Inferior parietal cortex (tissue), 1 donor: ENCODE results near the gene CCSAP.

Experiments
- DNase-seq: peaks from one replicate; pipeline ENCODE4 v3.0.0-alpha.2; 2016; ENCODE audit errors: extremely low spot score

Gene CCSAP

DNA sequence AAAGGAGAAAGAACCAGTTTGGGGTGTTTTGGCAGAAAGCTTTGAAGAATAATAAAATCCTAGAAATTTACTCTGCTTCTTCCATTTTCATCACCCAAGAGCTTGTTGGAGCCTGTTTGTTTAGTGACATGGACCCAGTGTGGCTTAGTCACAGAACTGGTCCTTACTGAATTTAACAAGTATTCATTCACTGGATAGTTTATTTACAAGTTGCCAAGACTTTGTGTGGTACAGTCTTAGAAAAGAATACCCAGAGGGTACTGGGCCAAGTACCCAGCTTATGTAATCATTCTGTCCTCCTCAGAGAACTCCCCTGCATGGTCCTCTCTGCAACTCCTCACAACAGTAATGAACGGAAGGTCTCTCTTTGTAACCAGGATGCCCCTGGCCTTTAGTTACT lies 55.6 kb downstream of the CCSAP start:
- no peak for DNase-seq

DNA sequence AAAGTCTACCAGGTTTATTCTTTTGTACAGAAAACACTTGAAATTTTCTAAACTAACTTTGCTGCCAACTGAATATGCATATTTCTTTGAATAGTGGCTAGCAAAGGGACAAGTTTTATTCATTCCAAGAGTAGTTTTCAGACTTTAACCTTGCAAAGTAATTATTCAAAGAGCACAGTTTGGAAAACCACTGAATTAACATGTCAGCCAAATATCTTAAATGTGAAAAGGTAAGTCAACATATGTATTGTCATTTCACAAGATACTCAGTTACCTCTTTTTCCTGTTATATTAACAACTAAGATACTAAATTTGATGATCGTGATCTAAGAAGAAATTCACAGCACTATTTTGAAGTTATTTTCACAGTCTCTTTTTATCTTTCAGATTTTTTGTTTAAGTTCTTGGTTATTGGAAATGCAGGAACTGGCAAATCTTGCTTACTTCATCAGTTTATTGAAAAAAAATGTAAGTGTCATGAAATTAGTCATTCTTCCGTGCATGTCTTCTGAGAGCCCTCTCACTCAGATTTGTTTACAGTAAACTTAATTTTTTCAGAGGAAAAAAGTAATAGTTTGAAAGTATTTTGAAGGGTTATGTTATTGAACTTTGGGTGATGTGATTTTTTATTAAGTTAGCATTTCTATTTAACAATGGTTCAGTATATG lies 56.6 kb downstream of the CCSAP start:
- DNase-seq, result no peak

DNA sequence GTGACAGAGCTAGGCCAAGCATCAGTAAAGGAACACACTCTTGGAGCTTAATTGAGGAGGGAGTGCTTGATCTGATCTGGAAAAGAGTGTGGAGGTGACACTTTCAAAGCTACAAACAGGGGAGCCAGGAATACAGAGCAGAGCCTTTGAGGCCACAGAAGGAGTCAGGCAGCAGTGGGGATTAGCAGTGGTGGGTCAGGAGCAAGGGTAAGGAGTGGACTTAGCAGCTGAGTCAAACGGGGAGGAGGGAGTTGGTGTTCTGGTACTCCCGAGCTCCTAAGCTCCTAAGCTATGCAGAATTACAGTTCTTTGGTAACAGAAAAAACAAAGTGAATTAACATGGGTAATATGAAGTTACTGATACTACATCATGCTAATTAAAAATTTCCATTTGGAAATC lies 57.4 kb downstream of the CCSAP start:
- DNase-seq, result no peak

DNA sequence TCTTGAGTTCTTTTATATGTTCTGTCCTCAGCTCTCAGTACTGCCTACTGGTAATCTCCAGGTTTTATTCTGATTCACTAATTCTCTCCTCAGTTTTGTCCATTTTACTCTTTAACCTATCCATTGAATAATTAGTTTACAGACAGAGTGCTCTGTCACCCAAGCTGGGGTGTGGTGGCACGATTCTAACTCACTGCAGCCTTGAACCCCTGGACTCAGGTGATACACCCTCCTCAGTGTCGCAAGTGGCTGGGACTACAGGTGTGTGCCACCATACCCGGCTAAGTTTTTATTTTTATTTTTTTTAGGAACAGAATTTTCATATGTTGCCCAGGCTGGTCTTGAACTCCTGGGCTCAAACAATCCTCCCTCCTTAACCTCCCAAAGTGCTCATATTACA lies 58.0 kb downstream of the CCSAP start:
- no peak for DNase-seq

GRCh38 chr1:229283183-229283611 lies 59.6 kb downstream of the CCSAP start:
- DNase-seq, result no peak

GRCh38 chr1:229282295-229282823 lies 60.5 kb downstream of the CCSAP start:
- DNase-seq, result no peak

DNA sequence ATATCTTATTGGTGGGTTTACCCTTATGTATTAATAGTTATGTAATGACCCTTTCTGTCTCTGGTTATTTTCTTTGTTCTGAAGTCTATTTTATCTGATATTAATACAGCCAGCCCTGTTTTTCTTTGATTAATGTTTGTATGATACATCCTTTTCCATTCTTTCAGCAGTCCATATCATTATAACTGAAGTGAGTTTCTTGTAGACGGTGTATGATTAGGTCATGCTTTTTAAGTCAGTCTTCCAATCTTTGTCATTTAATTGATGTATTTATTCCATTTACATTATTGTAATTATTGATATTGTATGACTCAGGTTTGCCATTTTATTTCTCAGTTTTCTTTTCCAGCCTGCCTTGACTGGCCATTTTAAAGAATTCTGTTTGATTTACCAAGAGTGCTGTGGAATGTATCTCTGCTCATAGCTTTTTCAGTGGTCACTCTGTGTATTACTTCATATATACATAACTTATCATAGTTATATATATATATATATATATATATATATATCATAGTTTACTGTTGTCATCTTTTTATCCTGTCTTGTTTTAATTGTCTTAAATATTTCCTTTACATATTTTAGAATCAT lies 61.4 kb downstream of the CCSAP start:
- no peak for DNase-seq

- no peak for DNase-seq
These were observed 61.9 kb downstream of the CCSAP start for GRCh38 chr1:229280921-229281320.

- no peak for DNase-seq
These were observed 62.6 kb downstream of the CCSAP start for GRCh38 chr1:229280037-229280828.

DNA sequence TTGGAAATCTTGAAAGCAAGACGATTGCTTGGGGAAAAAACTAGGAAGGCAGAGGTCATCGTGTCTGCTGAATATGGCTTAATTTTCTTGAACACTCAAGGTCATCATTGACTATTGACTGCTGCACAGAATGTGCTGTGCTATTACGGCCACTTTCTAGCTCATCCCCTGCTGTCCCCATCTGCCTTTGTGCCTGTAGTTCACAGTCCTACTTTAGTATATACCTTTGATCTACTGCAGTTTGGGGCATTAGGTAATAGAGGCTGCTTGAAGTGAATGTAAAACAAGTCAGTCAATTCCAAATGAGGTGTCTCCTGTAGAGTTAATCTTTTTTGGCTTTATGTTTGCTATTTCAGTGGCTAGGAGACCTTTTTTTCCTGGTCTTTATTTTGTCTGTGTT lies 63.6 kb downstream of the CCSAP start:
- no peak for DNase-seq

GRCh38 chr1:229278120-229278741 lies 64.6 kb downstream of the CCSAP start:
- no peak for DNase-seq

- DNase-seq, result no peak
These were observed 67.8 kb downstream of the CCSAP start for GRCh38 chr1:229275005-229275404.

- DNase-seq, result no peak
These were observed 69.2 kb downstream of the CCSAP start for GRCh38 chr1:229273507-229274232.

DNA sequence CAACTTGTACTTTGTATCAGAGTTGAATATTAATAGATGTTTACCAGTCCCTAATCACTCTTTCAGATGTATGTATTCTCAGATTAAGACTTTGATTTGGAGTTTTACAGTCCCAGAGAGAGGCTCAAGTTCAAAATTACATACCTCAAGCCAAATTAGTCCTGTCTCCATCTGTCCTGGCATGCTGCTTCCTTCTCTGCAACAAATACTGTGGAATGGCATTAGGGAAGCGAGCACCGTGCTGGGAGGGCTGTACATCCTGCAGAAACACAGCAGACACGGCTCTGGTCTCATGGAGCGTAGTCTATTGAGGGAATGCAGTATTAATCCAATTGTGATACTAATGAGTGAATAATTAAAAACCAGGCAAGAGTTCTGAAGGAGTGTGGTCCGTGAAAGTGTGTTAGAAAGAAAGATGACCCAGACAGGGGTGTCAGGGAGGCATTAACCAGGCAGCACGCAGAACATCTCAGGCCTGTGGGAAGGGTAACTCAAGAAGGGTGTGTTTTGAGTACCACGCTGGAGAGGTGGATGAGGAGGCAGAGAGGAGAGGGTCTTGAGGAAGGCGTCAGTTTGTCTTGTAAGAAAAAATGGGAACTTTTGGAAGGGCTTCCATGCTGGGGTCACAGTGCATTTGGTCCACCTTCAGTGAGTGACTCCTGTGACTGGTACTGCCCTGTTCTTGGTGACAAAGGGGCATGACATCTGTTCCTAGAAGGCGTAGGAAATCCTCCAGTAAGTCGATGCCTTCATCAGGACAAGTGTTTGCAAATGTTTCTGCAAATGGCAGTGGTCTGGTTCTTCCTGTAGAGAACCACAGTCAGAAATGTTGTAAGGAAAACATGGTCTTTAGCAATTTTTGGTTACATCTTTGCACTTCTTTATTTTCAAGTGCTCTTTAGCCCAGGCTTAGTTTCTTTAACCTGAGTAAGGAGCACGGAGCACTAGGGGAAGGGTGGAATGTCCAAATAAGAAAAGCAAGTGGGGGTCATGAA lies 70.4 kb downstream of the CCSAP start:
- no peak for DNase-seq

GRCh38 chr1:229271448-229272159 lies 71.2 kb downstream of the CCSAP start:
- DNase-seq, result no peak
